ENCODE results near the gene APOL4.
"Not testable (repeated sequence)": the region's sequence is repeated elsewhere in the genome, so short reads cannot be mapped to it uniquely, and the experiment has no call there.

The APOL4 gene

GRCh38 chr22:36192542-36192941 lies 9.1 kb downstream of the APOL4 start:
- no peaks in the 10 kb centered on the region for H3K27me3 Mint-ChIP-seq
- H3K27ac Mint-ChIP-seq, result no peak overlapping the region
- H3K9me3 Mint-ChIP-seq, result no peaks in the 10 kb centered on the region
- no peaks in the 10 kb centered on the region for H3K36me3 Mint-ChIP-seq (ENCODE audit: low read depth)
- ATAC-seq (no peak), DNase-seq (no peak)
- no peak overlapping the region for H3K4me3 Mint-ChIP-seq
- peaks cover 14% of the 10 kb centered on the region for H3K4me1 Mint-ChIP-seq

GRCh38 chr22:36191106-36191836 lies 10.3 kb downstream of the APOL4 start:
- Mint-ChIP-seq H3K9me3 (no peaks in the 10 kb centered on the region), H3K36me3 (ENCODE audit: low read depth) (no peaks in the 10 kb centered on the region), H3K4me3 (no peak overlapping the region), H3K4me1 (peaks cover 5% of the 10 kb centered on the region), H3K27ac (no peak overlapping the region), H3K27me3 (no peaks in the 10 kb centered on the region)
- no peak for DNase-seq
- ATAC-seq, result no peak

GRCh38 chr22:36187862-36188261 lies 13.7 kb downstream of the APOL4 start:
- H3K9me3 Mint-ChIP-seq; H3K4me3 Mint-ChIP-seq; H3K27me3 Mint-ChIP-seq; DNase-seq; H3K27ac Mint-ChIP-seq; H3K4me1 Mint-ChIP-seq; H3K36me3 Mint-ChIP-seq (ENCODE audit: low read depth); ATAC-seq: not testable (repeated sequence)

GRCh38 chr22:36185828-36186624 lies 15.6 kb downstream of the APOL4 start:
- no peaks in the 10 kb centered on the region for H3K27me3 Mint-ChIP-seq
- H3K36me3 Mint-ChIP-seq (ENCODE audit: low read depth), result no peaks in the 10 kb centered on the region
- H3K27ac Mint-ChIP-seq, result no peak overlapping the region
- no peaks in the 10 kb centered on the region for H3K9me3 Mint-ChIP-seq
- H3K4me1 Mint-ChIP-seq, result no peaks in the 10 kb centered on the region
- no peak overlapping the region for H3K4me3 Mint-ChIP-seq
- ATAC-seq (no peak), DNase-seq (no peak)

- no peaks in the 10 kb centered on the region for H3K27me3 Mint-ChIP-seq
- no peaks in the 10 kb centered on the region for H3K9me3 Mint-ChIP-seq
- no peak overlapping the region for H3K4me3 Mint-ChIP-seq
- peaks cover 3% of the 10 kb centered on the region for H3K4me1 Mint-ChIP-seq
- no peak for DNase-seq
- no peak for ATAC-seq
- H3K36me3 Mint-ChIP-seq (ENCODE audit: low read depth), result no peaks in the 10 kb centered on the region
- H3K27ac Mint-ChIP-seq, result no peak overlapping the region
These were observed 17.1 kb downstream of the APOL4 start for GRCh38 chr22:36184433-36185025.

GRCh38 chr22:36183446-36183845 lies 18.2 kb downstream of the APOL4 start:
- H3K4me3 Mint-ChIP-seq, result no peak overlapping the region
- H3K27ac Mint-ChIP-seq, result no peak overlapping the region
- H3K9me3 Mint-ChIP-seq, result no peaks in the 10 kb centered on the region

GRCh38 chr22:36182857-36183256 lies 18.8 kb downstream of the APOL4 start:
- no peak overlapping the region for H3K27ac Mint-ChIP-seq
- no peak overlapping the region for H3K4me3 Mint-ChIP-seq
- no peaks in the 10 kb centered on the region for H3K9me3 Mint-ChIP-seq
- H3K27me3 Mint-ChIP-seq, result no peaks in the 10 kb centered on the region
- DNase-seq (no peak), ATAC-seq (no peak)
- H3K36me3 Mint-ChIP-seq (ENCODE audit: low read depth), result no peaks in the 10 kb centered on the region
- peaks cover 3% of the 10 kb centered on the region for H3K4me1 Mint-ChIP-seq

More at GRCh38 chr22:36183446-36183845, 18.2 kb downstream of the APOL4 start:
- Mint-ChIP-seq H3K36me3 (ENCODE audit: low read depth) (no peaks in the 10 kb centered on the region), H3K4me1 (peaks cover 3% of the 10 kb centered on the region), H3K27me3 (no peaks in the 10 kb centered on the region)
- no peak for ATAC-seq
- no peak for DNase-seq

- DNase-seq, result no peak
- no peak overlapping the region for H3K27ac Mint-ChIP-seq
- no peaks in the 10 kb centered on the region for H3K27me3 Mint-ChIP-seq
- peaks cover 3% of the 10 kb centered on the region for H3K4me1 Mint-ChIP-seq
- H3K36me3 Mint-ChIP-seq (ENCODE audit: low read depth), result no peaks in the 10 kb centered on the region
- no peak overlapping the region for H3K4me3 Mint-ChIP-seq
- ATAC-seq, result no peak
- H3K9me3 Mint-ChIP-seq, result no peaks in the 10 kb centered on the region
These were observed 19.6 kb downstream of the APOL4 start for GRCh38 chr22:36182056-36182455.

GRCh38 chr22:36180928-36181327 lies 20.7 kb downstream of the APOL4 start:
- peaks cover 3% of the 10 kb centered on the region for H3K4me1 Mint-ChIP-seq
- H3K27me3 Mint-ChIP-seq, result no peaks in the 10 kb centered on the region
- H3K4me3 Mint-ChIP-seq, result no peak overlapping the region
- ATAC-seq (no peak), DNase-seq (no peak)
- no peaks in the 10 kb centered on the region for H3K36me3 Mint-ChIP-seq (ENCODE audit: low read depth)
- H3K9me3 Mint-ChIP-seq, result no peaks in the 10 kb centered on the region
- no peak overlapping the region for H3K27ac Mint-ChIP-seq

GRCh38 chr22:36180038-36180880 lies 21.4 kb downstream of the APOL4 start:
- Mint-ChIP-seq H3K4me1 (peaks cover 3% of the 10 kb centered on the region), H3K27me3 (no peaks in the 10 kb centered on the region), H3K27ac (no peak overlapping the region), H3K9me3 (no peaks in the 10 kb centered on the region), H3K36me3 (ENCODE audit: low read depth) (no peaks in the 10 kb centered on the region), H3K4me3 (no peak overlapping the region)
- DNase-seq (peak; percentile 90), ATAC-seq (peak; percentile 92)

GRCh38 chr22:36177160-36177559 lies 24.4 kb downstream of the APOL4 start:
- no peak overlapping the region for H3K27ac Mint-ChIP-seq
- no peaks in the 10 kb centered on the region for H3K27me3 Mint-ChIP-seq
- no peak overlapping the region for H3K4me3 Mint-ChIP-seq
- ATAC-seq, result peak; percentile 8
- H3K36me3 Mint-ChIP-seq (ENCODE audit: low read depth), result no peaks in the 10 kb centered on the region
- no peaks in the 10 kb centered on the region for H3K9me3 Mint-ChIP-seq
- H3K4me1 Mint-ChIP-seq, result peaks cover 3% of the 10 kb centered on the region
- no peak for DNase-seq

- ATAC-seq, result no peak
- H3K36me3 Mint-ChIP-seq (ENCODE audit: low read depth), result no peaks in the 10 kb centered on the region
- H3K4me1 Mint-ChIP-seq, result peaks cover 3% of the 10 kb centered on the region
- no peaks in the 10 kb centered on the region for H3K27me3 Mint-ChIP-seq
- no peak overlapping the region for H3K4me3 Mint-ChIP-seq
- H3K27ac Mint-ChIP-seq, result no peak overlapping the region
- DNase-seq, result no peak
- no peaks in the 10 kb centered on the region for H3K9me3 Mint-ChIP-seq
These were observed 25.7 kb downstream of the APOL4 start for GRCh38 chr22:36175892-36176291.

- DNase-seq (no peak), ATAC-seq (no peak)
- H3K27ac Mint-ChIP-seq, result no peak overlapping the region
- H3K27me3 Mint-ChIP-seq, result no peaks in the 10 kb centered on the region
- peaks cover 2% of the 10 kb centered on the region for H3K4me1 Mint-ChIP-seq
- peaks cover 9% of the 10 kb centered on the region for H3K9me3 Mint-ChIP-seq
- H3K36me3 Mint-ChIP-seq (ENCODE audit: low read depth), result peaks cover 5% of the 10 kb centered on the region
- no peak overlapping the region for H3K4me3 Mint-ChIP-seq
These were observed 29.7 kb downstream of the APOL4 start for GRCh38 chr22:36171941-36172340.

GRCh38 chr22:36166518-36167220 lies 34.9 kb downstream of the APOL4 start:
- peaks cover 53% of the 10 kb centered on the region for H3K4me1 Mint-ChIP-seq
- H3K9me3 Mint-ChIP-seq, result peaks cover 9% of the 10 kb centered on the region
- H3K4me3 Mint-ChIP-seq, result no peak overlapping the region
- peaks cover 5% of the 10 kb centered on the region for H3K36me3 Mint-ChIP-seq (ENCODE audit: low read depth)
- no peak overlapping the region for H3K27ac Mint-ChIP-seq
- no peak for DNase-seq
- ATAC-seq, result no peak
- H3K27me3 Mint-ChIP-seq, result no peaks in the 10 kb centered on the region

Data from activated naive CD8-positive, alpha-beta T cell treated with anti-CD3 and anti-CD28 coated beads, Interleukin-2, amount 50 U/mL, for 24 hours (primary cell).